ENCODE results near the gene PKP2. TPM values are rescaled to one million over a fixed set of nuclear protein-coding genes. Genes with fewer than 3 reads are reported as not detected.

The PKP2 gene
- total and polyA plus RNA-seq, 2 donors (not counting 1 experiment from before 2014, with no cell fraction given), result under 0.01 to 0.15 TPM

DNA sequence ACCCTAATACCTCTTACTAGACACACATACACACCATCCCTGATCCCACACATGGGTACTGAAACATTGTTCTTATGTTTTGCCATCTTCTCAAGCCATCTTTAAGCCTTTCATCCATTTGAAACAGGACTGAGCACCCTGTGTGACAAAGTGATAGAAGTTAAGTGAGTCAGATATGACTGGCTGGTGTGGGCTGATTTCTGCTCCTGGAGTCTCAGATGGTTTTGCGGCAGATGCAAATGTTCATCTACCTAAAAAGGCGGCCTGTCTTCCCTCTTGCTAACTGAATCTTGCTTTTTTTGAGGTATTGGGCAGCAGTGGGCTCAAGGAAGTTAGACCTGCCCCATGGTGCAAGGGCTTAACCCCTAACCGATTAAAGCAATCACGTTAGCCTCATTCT is 30.4 kb upstream of the PKP2 start:
- Histone ChIP-seq H2AFZ (ENCODE audit: low read length) (no peak overlapping the region), H3K4me3 (replicated peaks in 1 of 4; ENCODE audit: control extremely low read depth in 1 of 4, insufficient read depth in 1 of 4, low read depth in 3 of 4, low read length in 4 of 4) (no peak overlapping the region), H3K27me3 (ENCODE audit: control insufficient read depth, insufficient read depth, low read length) (no peaks in the 10 kb centered on the region), H3K27ac (ENCODE audit: insufficient read depth, low read length) (no peak overlapping the region), H3K79me2 (ENCODE audit: control insufficient read depth, insufficient read depth, low read length) (no peaks in the 10 kb centered on the region), H3K4me2 (ENCODE audit: extremely low read depth, insufficient read depth, low read length) (no peak overlapping the region), H3K4me1 (ENCODE audit: control insufficient read depth, extremely low read depth, insufficient read depth, low read length) (no peaks in the 10 kb centered on the region), H4K20me1 (ENCODE audit: control insufficient read depth, extremely low read depth, insufficient read depth, low read length) (no peaks in the 10 kb centered on the region), H3K9ac (ENCODE audit: insufficient read depth, low read length) (no peak overlapping the region), H3K9me3 (ENCODE audit: control insufficient read depth, insufficient read depth, low read depth, low read length) (no peaks in the 10 kb centered on the region), H3K36me3 (ENCODE audit: control insufficient read depth, insufficient read depth, low read length) (no peaks in the 10 kb centered on the region)
- TF ChIP-seq, protein P1, sequence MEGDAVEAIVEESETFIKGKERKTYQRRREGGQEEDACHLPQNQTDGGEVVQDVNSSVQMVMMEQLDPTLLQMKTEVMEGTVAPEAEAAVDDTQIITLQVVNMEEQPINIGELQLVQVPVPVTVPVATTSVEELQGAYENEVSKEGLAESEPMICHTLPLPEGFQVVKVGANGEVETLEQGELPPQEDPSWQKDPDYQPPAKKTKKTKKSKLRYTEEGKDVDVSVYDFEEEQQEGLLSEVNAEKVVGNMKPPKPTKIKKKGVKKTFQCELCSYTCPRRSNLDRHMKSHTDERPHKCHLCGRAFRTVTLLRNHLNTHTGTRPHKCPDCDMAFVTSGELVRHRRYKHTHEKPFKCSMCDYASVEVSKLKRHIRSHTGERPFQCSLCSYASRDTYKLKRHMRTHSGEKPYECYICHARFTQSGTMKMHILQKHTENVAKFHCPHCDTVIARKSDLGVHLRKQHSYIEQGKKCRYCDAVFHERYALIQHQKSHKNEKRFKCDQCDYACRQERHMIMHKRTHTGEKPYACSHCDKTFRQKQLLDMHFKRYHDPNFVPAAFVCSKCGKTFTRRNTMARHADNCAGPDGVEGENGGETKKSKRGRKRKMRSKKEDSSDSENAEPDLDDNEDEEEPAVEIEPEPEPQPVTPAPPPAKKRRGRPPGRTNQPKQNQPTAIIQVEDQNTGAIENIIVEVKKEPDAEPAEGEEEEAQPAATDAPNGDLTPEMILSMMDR (conservative IDR thresholded peaks at IDR 0.05 in 1 of 2, IDR thresholded peaks at IDR 0.05 in 1 of 2; ENCODE audit: low read depth in 1 of 2, low read length in 2 of 2), result no peak
- TF ChIP-seq EZH2 (IDR thresholded peaks at IDR 0.05; ENCODE audit: low read length, missing control alignments), result no peak
- DNase-seq (ENCODE audit: low read depth in 2 of 2), result no peak

DNA sequence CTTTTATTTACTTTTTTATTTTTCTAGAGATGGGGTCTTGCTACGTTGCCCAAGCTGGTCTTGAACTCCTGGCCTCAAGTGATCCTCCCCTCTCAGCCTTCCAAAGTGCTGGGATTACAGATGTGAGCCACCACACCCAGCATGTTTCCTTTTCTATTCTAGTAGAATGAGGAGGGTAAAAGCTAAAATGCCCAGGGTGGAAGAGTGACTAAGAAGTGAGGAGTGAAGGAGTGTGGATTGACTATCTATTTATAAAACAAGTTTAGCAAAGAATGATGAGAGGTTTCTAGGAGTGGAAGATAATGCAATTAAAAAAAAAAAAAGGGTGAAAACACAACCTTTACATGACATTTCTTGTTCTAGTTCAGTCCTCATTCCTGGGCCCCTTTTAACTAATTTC is 29.8 kb upstream of the PKP2 start:
- Histone ChIP-seq H3K36me3 (ENCODE audit: control insufficient read depth, insufficient read depth, low read length) (no peaks in the 10 kb centered on the region), H3K27ac (ENCODE audit: insufficient read depth, low read length) (no peak overlapping the region), H3K4me3 (replicated peaks in 1 of 4; ENCODE audit: control extremely low read depth in 1 of 4, insufficient read depth in 1 of 4, low read depth in 3 of 4, low read length in 4 of 4) (no peak overlapping the region), H3K9me3 (ENCODE audit: control insufficient read depth, insufficient read depth, low read depth, low read length) (no peaks in the 10 kb centered on the region), H3K27me3 (ENCODE audit: control insufficient read depth, insufficient read depth, low read length) (no peaks in the 10 kb centered on the region), H2AFZ (ENCODE audit: low read length) (no peak overlapping the region), H4K20me1 (ENCODE audit: control insufficient read depth, extremely low read depth, insufficient read depth, low read length) (no peaks in the 10 kb centered on the region), H3K4me1 (ENCODE audit: control insufficient read depth, extremely low read depth, insufficient read depth, low read length) (no peaks in the 10 kb centered on the region), H3K9ac (ENCODE audit: insufficient read depth, low read length) (no peak overlapping the region), H3K79me2 (ENCODE audit: control insufficient read depth, insufficient read depth, low read length) (no peaks in the 10 kb centered on the region), H3K4me2 (ENCODE audit: extremely low read depth, insufficient read depth, low read length) (no peak overlapping the region)
- no peak for TF ChIP-seq EZH2 (IDR thresholded peaks at IDR 0.05; ENCODE audit: low read length, missing control alignments)
- TF ChIP-seq, protein P1 (conservative IDR thresholded peaks at IDR 0.05 in 1 of 2, IDR thresholded peaks at IDR 0.05 in 1 of 2; ENCODE audit: low read depth in 1 of 2, low read length in 2 of 2), result no peak
- DNase-seq (ENCODE audit: low read depth in 2 of 2), result no peak

DNA sequence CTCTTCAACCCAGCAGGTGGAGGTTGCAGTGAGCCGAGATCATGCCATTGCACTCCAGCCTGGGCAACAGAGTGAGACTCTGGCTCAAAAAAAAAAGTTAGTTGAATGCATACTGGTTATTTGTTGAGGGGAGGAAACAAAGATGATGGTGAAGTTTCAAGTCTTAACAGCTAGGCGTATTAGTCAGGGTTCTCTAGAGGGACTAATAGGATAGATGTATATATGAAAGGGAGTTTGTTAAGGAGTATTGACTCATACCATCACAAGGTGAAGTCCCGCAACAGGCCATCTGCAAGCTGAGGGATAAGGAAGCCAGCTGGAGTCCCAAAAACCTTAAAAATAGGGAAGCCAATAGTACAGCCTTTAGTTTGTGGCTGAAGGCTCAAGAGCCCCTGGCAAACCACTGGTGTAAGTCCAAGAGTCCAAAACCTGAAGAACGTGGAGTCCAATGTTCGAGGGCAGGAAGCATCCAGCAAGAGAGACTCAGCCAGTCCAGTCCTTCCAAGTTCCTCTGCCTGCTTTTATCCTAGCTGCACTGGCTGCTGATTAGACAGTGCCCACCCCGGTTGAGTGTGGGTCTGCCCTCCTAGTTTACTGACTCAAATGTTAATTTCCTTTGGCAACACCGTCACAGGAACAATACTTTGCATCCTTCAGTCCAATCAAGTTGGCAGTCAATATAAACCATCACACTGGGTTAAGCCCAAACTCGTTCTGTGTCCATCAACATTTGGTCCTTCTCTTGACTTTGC is 26.1 kb upstream of the PKP2 start:
- H3K79me2 ChIP-seq (ENCODE audit: control insufficient read depth, insufficient read depth, low read length), result no peaks in the 10 kb centered on the region
- no peaks in the 10 kb centered on the region for H3K27me3 ChIP-seq (ENCODE audit: control insufficient read depth, insufficient read depth, low read length)
- H3K36me3 ChIP-seq (ENCODE audit: control insufficient read depth, insufficient read depth, low read length), result no peaks in the 10 kb centered on the region
- H2AFZ ChIP-seq (ENCODE audit: low read length), result no peak overlapping the region
- H3K4me1 ChIP-seq (ENCODE audit: control insufficient read depth, extremely low read depth, insufficient read depth, low read length), result no peaks in the 10 kb centered on the region
- no peaks in the 10 kb centered on the region for H4K20me1 ChIP-seq (ENCODE audit: control insufficient read depth, extremely low read depth, insufficient read depth, low read length)
- no peak overlapping the region for H3K27ac ChIP-seq (ENCODE audit: insufficient read depth, low read length)
- no peak overlapping the region for H3K9ac ChIP-seq (ENCODE audit: insufficient read depth, low read length)
- no peak for DNase-seq (ENCODE audit: low read depth in 2 of 2)
- TF ChIP-seq, protein P1 (conservative IDR thresholded peaks at IDR 0.05 in 1 of 2, IDR thresholded peaks at IDR 0.05 in 1 of 2; ENCODE audit: low read depth in 1 of 2, low read length in 2 of 2), result no peak
- TF ChIP-seq EZH2 (IDR thresholded peaks at IDR 0.05; ENCODE audit: low read length, missing control alignments), result no peak
- no peak overlapping the region for H3K4me2 ChIP-seq (ENCODE audit: extremely low read depth, insufficient read depth, low read length)
- H3K9me3 ChIP-seq (ENCODE audit: control insufficient read depth, insufficient read depth, low read depth, low read length), result no peaks in the 10 kb centered on the region
- H3K4me3 ChIP-seq (replicated peaks in 1 of 4; ENCODE audit: control extremely low read depth in 1 of 4, insufficient read depth in 1 of 4, low read depth in 3 of 4, low read length in 4 of 4), result no peak overlapping the region

Measured in fibroblast of lung (primary cell).